SK-N-MC (cell line): ENCODE measurements around the gene PDX1.

ENCODE experiments used
- EZH2 ChIP-seq: fragments of 200-600 bp; sonication (generic); IDR thresholded peaks from one replicate; pipeline ENCODE4 v1.6.1; 2017; ENCODE audit warnings: antibody characterized with exemption
- FOXP2 ChIP-seq: optimal IDR thresholded peaks from 2 replicates; pipeline ENCODE3; 2011; ENCODE audit warnings: mild to moderate bottlenecking, moderate library complexity; ENCODE audit not compliant: insufficient read depth; ENCODE audit errors: extremely low read length, control extremely low read depth
- POLR2AphosphoS5 ChIP-seq: IDR thresholded peaks from 2 replicates; pipeline ENCODE4 v1.6.1; 2012; ENCODE audit warnings: mild to moderate bottlenecking, low read depth, low read length, borderline replicate concordance

DNA sequence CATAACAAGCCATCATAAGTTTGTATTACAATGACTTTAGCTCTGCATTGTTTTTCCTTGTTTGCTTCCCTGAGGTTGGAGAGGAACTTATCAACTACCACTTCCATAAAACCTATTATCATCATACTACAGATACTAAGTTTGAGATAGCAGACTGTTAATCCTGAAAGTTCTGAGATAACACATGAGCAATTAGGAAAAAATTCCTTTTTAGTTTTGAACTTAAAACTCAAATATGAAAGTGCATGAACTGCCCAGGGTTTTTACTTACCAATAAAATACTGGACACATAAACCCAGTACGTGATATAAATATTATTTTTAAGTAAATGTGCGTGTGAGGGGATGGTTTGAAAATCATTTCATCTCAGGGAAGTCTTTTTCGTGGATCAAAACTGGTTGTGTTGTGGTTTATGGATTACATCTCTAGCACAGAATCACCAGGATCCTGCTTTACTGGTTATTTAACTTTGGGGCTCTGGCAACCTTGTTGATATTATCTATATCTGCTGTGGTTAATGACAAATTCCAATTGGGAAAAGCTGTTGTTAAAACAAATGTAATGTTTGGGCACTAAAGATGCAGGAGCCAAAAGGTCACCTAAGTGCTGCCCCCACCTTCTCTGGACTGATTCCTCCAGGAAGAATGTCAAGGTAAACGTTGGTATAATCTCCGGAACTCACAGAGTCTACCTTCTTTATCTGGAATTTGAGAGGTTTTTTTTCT is 36.9 kb downstream of the PDX1 start:
- TF ChIP-seq EZH2 (no peak), POLR2AphosphoS5 (no peak), FOXP2 (no peak)
